C4-2B (cell line): ENCODE results near the gene SERP2.

Experiments used
- H3K27ac ChIP-seq: fragments of 450-650 bp; 2 replicates; pipeline ENCODE4 v1.5.1; 2017
- CTCF ChIP-seq: fragments of 450-650 bp; conservative IDR thresholded peaks from 2 replicates; pipeline ENCODE4 v1.5.1; 2017; ENCODE audit warnings: mild to moderate bottlenecking
- ZFX ChIP-seq: fragments of 450-650 bp; IDR thresholded peaks from 2 replicates; pipeline ENCODE4 v1.6.1; 2017

The SERP2 gene

GRCh38 chr13:44406617-44407016, 33.0 kb downstream of the SERP2 start:
- TF ChIP-seq CTCF, result no peak
- TF ChIP-seq ZFX, result no peak
- H3K27ac ChIP-seq, result no peak overlapping the region

- H3K27ac ChIP-seq, result no peak overlapping the region
- no peak for TF ChIP-seq ZFX
- TF ChIP-seq CTCF, result no peak
These were observed 33.8 kb downstream of the SERP2 start for GRCh38 chr13:44407379-44407778.

- no peak overlapping the region for H3K27ac ChIP-seq
- no peak for TF ChIP-seq CTCF
- no peak for TF ChIP-seq ZFX
These were observed 34.3 kb downstream of the SERP2 start for GRCh38 chr13:44407891-44408290.

GRCh38 chr13:44409595-44409994, 36.0 kb downstream of the SERP2 start:
- no peak for TF ChIP-seq ZFX
- no peak for TF ChIP-seq CTCF
- H3K27ac ChIP-seq, result no peak overlapping the region

GRCh38 chr13:44410328-44410859, 36.8 kb downstream of the SERP2 start:
- H3K27ac ChIP-seq, result no peak overlapping the region
- TF ChIP-seq ZFX, result no peak
- TF ChIP-seq CTCF, result no peak

GRCh38 chr13:44411841-44412240, 38.2 kb downstream of the SERP2 start:
- no peak overlapping the region for H3K27ac ChIP-seq
- no peak for TF ChIP-seq CTCF
- no peak for TF ChIP-seq ZFX

- TF ChIP-seq CTCF (no peak), ZFX (no peak)
- no peak overlapping the region for H3K27ac ChIP-seq
These were observed 38.8 kb downstream of the SERP2 start for GRCh38 chr13:44412346-44412935.
